DOHH2 (cell line): Measurements from ENCODE around the gene THTPA.

Experiments
- H3F3A ChIP-seq: fragments of 200-600 bp; sonication (generic), shearing (Covaris generic); 2 replicates; pipeline ENCODE4 v1.6.0; 2016; ENCODE audit warnings: antibody characterized with exemption, mild to moderate bottlenecking; ENCODE audit not compliant: control insufficient read depth, insufficient read depth
- H3K27ac ChIP-seq: fragments of 200-600 bp; sonication (generic); 2 replicates; pipeline ENCODE4 v1.5.1; 2014; ENCODE audit warnings: low read depth, mild to moderate bottlenecking, low read length, moderate library complexity
- H3K27me3 ChIP-seq: fragments of 200-600 bp; sonication (generic); 2 replicates; pipeline ENCODE4 v1.6.1; 2014; ENCODE audit warnings: mild to moderate bottlenecking, low read length, mixed read lengths; ENCODE audit not compliant: control insufficient read depth
- H3K36me3 ChIP-seq: fragments of 200-600 bp; sonication (generic); 2 replicates; pipeline ENCODE4 v1.6.1; 2014; ENCODE audit warnings: mild to moderate bottlenecking, low read length, moderate library complexity, mixed read lengths; ENCODE audit not compliant: control insufficient read depth
- H3K4me1 ChIP-seq: fragments of 200-600 bp; sonication (generic); 2 replicates; pipeline ENCODE4 v1.6.1; 2014; ENCODE audit warnings: mild to moderate bottlenecking, low read length, mixed read lengths; ENCODE audit not compliant: control insufficient read depth
- H3K4me2 ChIP-seq: fragments of 200-600 bp; sonication (generic); 2 replicates; pipeline ENCODE4 v1.6.0; 2014; ENCODE audit warnings: mild to moderate bottlenecking, low read length, moderate library complexity
- H3K4me3 ChIP-seq: fragments of 200-600 bp; sonication (generic); 2 replicates; pipeline ENCODE4 v1.5.1; 2014; ENCODE audit warnings: mild to moderate bottlenecking, low read length, mixed read lengths
- H3K79me2 ChIP-seq: fragments of 200-600 bp; sonication (generic); 2 replicates; pipeline ENCODE4 v1.6.1; 2014; ENCODE audit warnings: mild to moderate bottlenecking, low read length, mixed read lengths; ENCODE audit not compliant: control insufficient read depth
- H3K9me2 ChIP-seq: fragments of 200-600 bp; sonication (generic); replicated peaks from 2 replicates; pipeline ENCODE4 v1.6.1; 2014; ENCODE audit warnings: mild to moderate bottlenecking, low read length, mixed read lengths; ENCODE audit not compliant: control insufficient read depth
- H3K9me3 ChIP-seq: fragments of 200-600 bp; sonication (generic); 2 replicates; pipeline ENCODE4 v1.6.1; 2014; ENCODE audit warnings: antibody characterized with exemption, low read length, mixed read lengths; ENCODE audit not compliant: control insufficient read depth, insufficient read depth
- H4K20me1 ChIP-seq: fragments of 200-600 bp; sonication (generic); 2 replicates; pipeline ENCODE4 v1.6.0; 2014; ENCODE audit warnings: low read depth, mild to moderate bottlenecking, antibody characterized with exemption, low read length, moderate library complexity; ENCODE audit not compliant: control insufficient read depth, insufficient read depth
- EZH2phosphoT487 ChIP-seq: fragments of 200-600 bp; sonication (generic); IDR thresholded peaks from 2 replicates; pipeline ENCODE4 v1.6.1; 2017; ENCODE audit warnings: borderline replicate concordance, mild to moderate bottlenecking, antibody characterized with exemption, low read length, moderate library complexity, mixed read lengths
- TF ChIP-seq, protein P1 (sequence below): fragments of 200-600 bp; sonication (generic); IDR thresholded peaks from one replicate; pipeline ENCODE4 v1.5.1; 2014; ENCODE audit warnings: antibody characterized with exemption, mild to moderate bottlenecking, low read depth, low read length; ENCODE audit not compliant: poor library complexity, severe bottlenecking

The THTPA gene

DNA sequence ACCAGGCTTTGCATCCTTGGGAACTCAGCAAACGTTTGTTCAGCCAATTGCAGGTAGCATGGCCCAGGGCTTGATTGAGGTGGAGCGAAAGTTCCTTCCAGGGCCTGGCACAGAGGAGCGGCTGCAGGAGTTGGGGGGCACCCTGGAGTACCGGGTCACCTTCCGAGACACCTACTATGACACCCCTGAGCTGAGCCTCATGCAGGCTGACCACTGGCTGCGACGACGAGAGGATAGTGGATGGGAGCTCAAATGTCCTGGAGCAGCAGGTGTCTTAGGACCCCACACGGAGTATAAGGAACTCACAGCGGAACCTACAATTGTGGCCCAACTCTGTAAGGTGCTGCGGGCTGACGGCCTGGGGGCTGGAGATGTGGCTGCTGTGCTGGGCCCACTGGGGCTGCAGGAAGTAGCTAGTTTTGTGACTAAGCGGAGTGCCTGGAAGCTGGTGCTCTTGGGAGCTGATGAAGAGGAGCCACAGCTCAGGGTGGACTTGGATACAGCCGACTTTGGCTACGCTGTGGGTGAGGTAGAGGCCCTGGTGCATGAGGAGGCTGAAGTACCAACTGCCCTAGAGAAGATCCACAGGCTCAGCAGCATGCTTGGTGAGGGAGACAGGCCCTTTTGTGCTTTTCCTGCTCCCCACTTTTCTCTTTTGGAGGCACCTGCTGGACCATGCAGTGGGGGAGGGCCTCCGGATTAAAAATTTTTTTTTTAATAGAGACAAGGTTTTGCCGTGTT, 799 bp downstream of the THTPA start:
- H3K4me3 ChIP-seq: peak overlapping the region; percentile 84
- peak overlapping the region; percentile 44 for H3K27ac ChIP-seq
- peak overlapping the region; percentile 70 for H3K4me2 ChIP-seq
- peaks cover 7% of the 10 kb centered on the region; the same call in 1 of the 2 replicates for H3F3A ChIP-seq
- TF ChIP-seq, protein P1, sequence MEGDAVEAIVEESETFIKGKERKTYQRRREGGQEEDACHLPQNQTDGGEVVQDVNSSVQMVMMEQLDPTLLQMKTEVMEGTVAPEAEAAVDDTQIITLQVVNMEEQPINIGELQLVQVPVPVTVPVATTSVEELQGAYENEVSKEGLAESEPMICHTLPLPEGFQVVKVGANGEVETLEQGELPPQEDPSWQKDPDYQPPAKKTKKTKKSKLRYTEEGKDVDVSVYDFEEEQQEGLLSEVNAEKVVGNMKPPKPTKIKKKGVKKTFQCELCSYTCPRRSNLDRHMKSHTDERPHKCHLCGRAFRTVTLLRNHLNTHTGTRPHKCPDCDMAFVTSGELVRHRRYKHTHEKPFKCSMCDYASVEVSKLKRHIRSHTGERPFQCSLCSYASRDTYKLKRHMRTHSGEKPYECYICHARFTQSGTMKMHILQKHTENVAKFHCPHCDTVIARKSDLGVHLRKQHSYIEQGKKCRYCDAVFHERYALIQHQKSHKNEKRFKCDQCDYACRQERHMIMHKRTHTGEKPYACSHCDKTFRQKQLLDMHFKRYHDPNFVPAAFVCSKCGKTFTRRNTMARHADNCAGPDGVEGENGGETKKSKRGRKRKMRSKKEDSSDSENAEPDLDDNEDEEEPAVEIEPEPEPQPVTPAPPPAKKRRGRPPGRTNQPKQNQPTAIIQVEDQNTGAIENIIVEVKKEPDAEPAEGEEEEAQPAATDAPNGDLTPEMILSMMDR: no peak
- no peak for TF ChIP-seq EZH2phosphoT487
- H3K27me3 ChIP-seq: no peaks in the 10 kb centered on the region
- H3K4me1 ChIP-seq: peaks cover 23% of the 10 kb centered on the region
- no peaks in the 10 kb centered on the region for H4K20me1 ChIP-seq
- peaks cover 40% of the 10 kb centered on the region for H3K36me3 ChIP-seq
- H3K79me2 ChIP-seq: peaks cover 32% of the 10 kb centered on the region
- H3K9me3 ChIP-seq: no peaks in the 10 kb centered on the region
- no peaks in the 10 kb centered on the region for H3K9me2 ChIP-seq

DNA sequence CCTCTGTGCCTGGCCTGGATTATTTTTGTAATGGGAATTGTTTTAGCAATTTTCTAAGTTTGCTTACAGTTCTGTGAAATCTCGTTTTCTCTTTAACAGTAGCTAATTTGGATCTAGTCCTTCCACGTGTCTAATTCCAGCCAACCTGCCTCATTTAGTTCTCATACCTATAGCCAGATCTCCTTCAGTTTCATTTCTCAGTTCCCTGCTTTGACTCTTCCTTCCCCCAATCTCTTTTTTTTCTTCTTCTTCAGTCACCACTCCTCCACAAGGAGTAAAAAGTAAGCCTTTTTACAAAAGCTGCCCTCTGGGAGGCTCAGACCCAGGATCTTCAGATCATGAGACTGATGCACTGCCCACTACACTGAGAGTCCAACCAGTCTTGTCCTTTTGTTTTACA, 1.4 kb downstream of the THTPA start:
- Histone ChIP-seq H3K4me3 (peak overlapping the region; percentile 84), H4K20me1 (0 out of 2 replicates have a peak, but pooled peaks cover 5% of the 10 kb centered on the region), H3K36me3 (peaks cover 47% of the 10 kb centered on the region), H3K27me3 (no peaks in the 10 kb centered on the region), H3K9me3 (no peaks in the 10 kb centered on the region), H3K79me2 (peaks cover 32% of the 10 kb centered on the region), H3K4me2 (peak overlapping the region; percentile 70), H3K27ac (peak overlapping the region; percentile 44), H3F3A (peaks cover 7% of the 10 kb centered on the region; the same call in 1 of the 2 replicates), H3K4me1 (peaks cover 19% of the 10 kb centered on the region), H3K9me2 (no peaks in the 10 kb centered on the region)
- TF ChIP-seq, protein P1: no peak
- TF ChIP-seq EZH2phosphoT487: no peak

DNA sequence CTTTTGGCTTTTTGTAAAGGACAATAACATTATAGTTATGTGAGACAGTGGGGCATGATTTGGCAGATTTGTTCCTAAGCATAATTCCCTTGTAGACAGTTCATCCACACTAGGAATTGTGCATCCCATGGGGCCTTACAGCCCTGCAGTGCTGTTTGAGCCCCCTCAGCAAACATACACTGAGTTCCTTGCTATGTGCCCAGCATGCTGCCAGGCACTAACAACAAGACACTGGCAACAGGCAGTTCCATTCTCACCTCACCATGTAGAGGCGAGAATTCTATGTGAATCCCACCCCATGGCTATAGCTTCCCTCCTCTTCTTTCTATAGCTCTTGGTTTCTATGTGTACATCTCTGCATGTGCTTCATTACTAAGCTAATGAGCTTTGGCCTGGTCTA, 1.9 kb downstream of the THTPA start:
- H4K20me1 ChIP-seq: 0 out of 2 replicates have a peak, but pooled peaks cover 5% of the 10 kb centered on the region
- H3F3A ChIP-seq: peaks cover 9% of the 10 kb centered on the region; the same call in 1 of the 2 replicates
- peaks cover 51% of the 10 kb centered on the region for H3K36me3 ChIP-seq
- H3K4me1 ChIP-seq: peaks cover 19% of the 10 kb centered on the region
- H3K4me2 ChIP-seq: peak overlapping the region; percentile 70
- TF ChIP-seq EZH2phosphoT487: no peak
- TF ChIP-seq, protein P1: no peak
- no peaks in the 10 kb centered on the region for H3K27me3 ChIP-seq
- H3K79me2 ChIP-seq: peaks cover 32% of the 10 kb centered on the region
- peak overlapping the region; percentile 44 for H3K27ac ChIP-seq
- H3K9me2 ChIP-seq: no peaks in the 10 kb centered on the region
- H3K9me3 ChIP-seq: no peaks in the 10 kb centered on the region
- peak overlapping the region; percentile 84 for H3K4me3 ChIP-seq
